ENCODE measurements around the gene ALDOA.
"Not testable (repeated sequence)": the region's sequence is repeated elsewhere in the genome, so short reads cannot be mapped to it uniquely, and the experiment has no call there.

The ALDOA gene

GRCh38 chr16:30114833-30115232, 49.3 kb downstream of the ALDOA start:
- not testable (repeated sequence) for DNase-seq

GRCh38 chr16:30115238-30115637, 49.7 kb downstream of the ALDOA start:
- DNase-seq: no peak

DNA sequence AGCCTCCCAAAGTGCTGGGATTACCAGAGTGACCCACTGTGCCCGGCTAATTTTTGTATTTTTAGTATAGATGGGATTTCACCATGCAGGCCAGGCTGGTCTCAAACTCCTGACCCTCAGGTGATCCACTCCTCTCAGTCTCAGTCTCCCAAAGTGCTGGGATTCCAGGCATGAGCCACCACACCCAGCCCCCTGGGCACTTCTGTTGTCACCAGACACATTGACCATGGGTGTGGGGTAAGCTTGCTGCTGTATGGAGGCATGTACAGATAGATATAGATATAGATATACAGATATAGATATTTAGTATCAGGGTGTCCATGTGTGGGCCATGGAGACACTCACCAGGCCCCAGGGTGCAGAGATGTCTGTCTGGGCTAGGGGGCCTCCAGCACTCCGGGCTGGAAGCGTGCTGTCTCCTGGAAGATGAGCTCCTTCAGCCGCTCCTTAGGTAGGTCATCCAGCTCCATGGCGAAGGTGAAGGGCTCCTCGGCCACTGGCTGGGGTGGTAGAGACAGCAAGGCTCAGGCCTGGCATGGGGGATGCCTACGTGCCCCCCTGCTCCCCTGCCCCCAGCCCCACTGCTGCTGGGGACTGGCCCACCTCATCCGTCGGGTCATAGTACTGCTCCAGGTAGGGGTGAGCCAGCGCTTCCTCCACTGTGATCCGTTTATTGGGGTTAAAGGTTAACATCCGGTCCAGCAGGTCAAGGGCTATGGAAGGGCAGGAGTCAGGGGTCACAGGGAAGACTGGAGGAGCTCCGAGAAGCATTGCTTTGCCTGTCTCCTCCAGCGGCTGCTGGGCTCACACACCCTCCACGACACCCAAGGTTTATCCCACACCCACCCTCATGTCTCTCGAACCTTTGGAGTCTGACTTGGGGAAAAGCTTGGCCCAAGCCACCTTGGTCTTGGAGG, 51.0 kb downstream of the ALDOA start:
- DNase-seq: no peak

GRCh38 chr16:30117768-30118167, 52.2 kb downstream of the ALDOA start:
- DNase-seq: no peak

- DNase-seq: no peak
These were observed 53.9 kb downstream of the ALDOA start for GRCh38 chr16:30119428-30119827.

All from right kidney (tissue), 1 donor.